GM23248 (cell line): ENCODE data around the gene CPVL.

ENCODE experiments used
- EZH2 ChIP-seq: fragments of 200-600 bp; sonication (generic); IDR thresholded peaks from 2 replicates; pipeline ENCODE4 v1.6.1; 2018; ENCODE audit warnings: antibody characterized with exemption, mild to moderate bottlenecking; ENCODE audit not compliant: insufficient read depth, poor library complexity, severe bottlenecking
- EZH2phosphoT487 ChIP-seq: fragments of 200-600 bp; sonication (generic); IDR thresholded peaks from 2 replicates; pipeline ENCODE4 v1.6.1; 2018; ENCODE audit warnings: antibody characterized with exemption, moderate library complexity, mild to moderate bottlenecking, low read depth; ENCODE audit not compliant: insufficient read depth

- TF ChIP-seq EZH2 (no peak), EZH2phosphoT487 (no peak)
Observed at GRCh38 chr7:29116361-29117200, 29.8 kb downstream of the CPVL start.
